GM21619 (cell line): ENCODE data around the gene CSNK2B.

Experiments
- ATAC-seq: cut with Tn5 transposase; IDR thresholded peaks from one replicate; pipeline ENCODE4 v1.9.1; 2021; ENCODE audit not compliant: unreplicated experiment

CSNK2B gene

GRCh38 chr6:31636698-31637596, 28.9 kb upstream of the CSNK2B start:
- ATAC-seq: no peak

- ATAC-seq: no peak
These were observed 26.8 kb upstream of the CSNK2B start for GRCh38 chr6:31639043-31639442.

- ATAC-seq: no peak
These were observed 26.4 kb upstream of the CSNK2B start for GRCh38 chr6:31639449-31639861.

GRCh38 chr6:31640612-31641011, 25.3 kb upstream of the CSNK2B start:
- no peak for ATAC-seq

GRCh38 chr6:31641370-31641769, 24.5 kb upstream of the CSNK2B start:
- ATAC-seq: no peak

GRCh38 chr6:31642798-31643570, 22.9 kb upstream of the CSNK2B start:
- no peak for ATAC-seq

GRCh38 chr6:31643818-31644454, 21.9 kb upstream of the CSNK2B start:
- ATAC-seq: no peak

- ATAC-seq: no peak
These were observed 20.6 kb upstream of the CSNK2B start for GRCh38 chr6:31645325-31645724.

GRCh38 chr6:31651602-31652191, 14.2 kb upstream of the CSNK2B start:
- ATAC-seq: peak; percentile 14

GRCh38 chr6:31652925-31653724, 12.8 kb upstream of the CSNK2B start:
- ATAC-seq: peak; percentile 59

- ATAC-seq: no peak
These were observed 11.1 kb upstream of the CSNK2B start for GRCh38 chr6:31654574-31655348.

GRCh38 chr6:31655349-31656237, 10.3 kb upstream of the CSNK2B start, which contains the start of gene APOM:
Gene APOM (plus strand): TSS chr6:31655894. CDS start chr6:31655967, 73 bp downstream.
- no peak for ATAC-seq

GRCh38 chr6:31657406-31658157, 8.3 kb upstream of the CSNK2B start:
- ATAC-seq: no peak

- no peak for ATAC-seq
These were observed 7.7 kb upstream of the CSNK2B start for GRCh38 chr6:31658158-31658688.

GRCh38 chr6:31658983-31659648, 6.8 kb upstream of the CSNK2B start:
- no peak for ATAC-seq

- ATAC-seq: no peak
These were observed 6.1 kb upstream of the CSNK2B start for GRCh38 chr6:31659649-31660380.
